H9 (cell line): ENCODE data around the gene TTC3. TPM values are rescaled to one million over a fixed set of nuclear protein-coding genes. Genes with fewer than 3 reads are reported as not detected.

ENCODE experiments used
- DNase-seq: peaks from one replicate; pipeline ENCODE4 v3.0.0-alpha.2; 2017
- H2AFZ ChIP-seq: one replicate; pipeline ENCODE4 v1.6.1; 2013; ENCODE audit warnings: mild to moderate bottlenecking, low read length, control low read depth, moderate library complexity
- H2AK5ac ChIP-seq: 2 replicates; pipeline ENCODE4 v1.6.1; 2013; ENCODE audit warnings: low read length, control low read depth, mixed read lengths; ENCODE audit not compliant: insufficient read length
- H2BK120ac ChIP-seq: one replicate; pipeline ENCODE4 v1.6.1; 2013; ENCODE audit warnings: low read depth, mild to moderate bottlenecking, low read length, control low read depth, inconsistent platforms; ENCODE audit not compliant: poor library complexity, severe bottlenecking
- H2BK12ac ChIP-seq: 2 replicates; pipeline ENCODE4 v1.6.1; 2013; ENCODE audit warnings: low read length, control low read depth, mixed read lengths, low read depth; ENCODE audit not compliant: insufficient read length
- H2BK15ac ChIP-seq: 2 replicates; pipeline ENCODE4 v1.6.1; 2013; ENCODE audit warnings: low read depth, low read length, control low read depth
- H2BK20ac ChIP-seq: one replicate; pipeline ENCODE4 v1.6.1; 2013; ENCODE audit warnings: low read depth, mild to moderate bottlenecking, low read length, control low read depth, inconsistent platforms; ENCODE audit not compliant: poor library complexity, severe bottlenecking
- H2BK5ac ChIP-seq: 2 replicates; pipeline ENCODE4 v1.6.1; 2013; ENCODE audit warnings: low read length, control low read depth, mixed read lengths; ENCODE audit not compliant: insufficient read length
- H3K14ac ChIP-seq: 2 replicates; pipeline ENCODE4 v1.6.1; 2013; ENCODE audit warnings: low read length, control low read depth; ENCODE audit not compliant: insufficient read depth
- H3K18ac ChIP-seq: 2 replicates; pipeline ENCODE4 v1.6.1; 2013; ENCODE audit warnings: low read depth, mild to moderate bottlenecking, mixed read lengths, low read length, control low read depth; ENCODE audit not compliant: insufficient read length
- H3K23ac ChIP-seq: 2 replicates; pipeline ENCODE4 v1.6.1; 2013; ENCODE audit warnings: low read length, control low read depth, mixed read lengths, low read depth; ENCODE audit not compliant: insufficient read length
- H3K23me2 ChIP-seq: 2 replicates; pipeline ENCODE4 v1.6.1; 2013; ENCODE audit warnings: low read depth, mild to moderate bottlenecking, mixed read lengths, low read length, control low read depth; ENCODE audit not compliant: insufficient read length, poor library complexity, severe bottlenecking
- H3K27ac ChIP-seq: 2 replicates; pipeline ENCODE4 v1.5.1; 2013; ENCODE audit warnings: low read length, control low read depth, mixed read lengths, low read depth; ENCODE audit not compliant: insufficient read length
- H3K27me3 ChIP-seq: 2 replicates; pipeline ENCODE4 v1.6.1; 2013; ENCODE audit warnings: low read length, control low read depth, inconsistent platforms; ENCODE audit not compliant: insufficient read depth
- H3K4ac ChIP-seq: 2 replicates; pipeline ENCODE4 v1.6.1; 2013; ENCODE audit warnings: low read depth, mild to moderate bottlenecking, control low read depth, inconsistent platforms, low read length, moderate library complexity
- H3K4me1 ChIP-seq: 2 replicates; pipeline ENCODE4 v1.6.1; 2013; ENCODE audit warnings: low read length, control low read depth, inconsistent platforms; ENCODE audit not compliant: insufficient read depth
- H3K4me2 ChIP-seq: 2 replicates; pipeline ENCODE4 v1.6.1; 2013; ENCODE audit warnings: low read length, control low read depth, mixed read lengths; ENCODE audit not compliant: insufficient read length, insufficient read depth
- H3K56ac ChIP-seq: 2 replicates; pipeline ENCODE4 v1.6.1; 2013; ENCODE audit warnings: low read depth, mild to moderate bottlenecking, mixed read lengths, low read length, control low read depth; ENCODE audit not compliant: insufficient read length
- H3K79me1 ChIP-seq: 2 replicates; pipeline ENCODE4 v1.6.1; 2013; ENCODE audit warnings: low read depth, mild to moderate bottlenecking, moderate library complexity, low read length, control low read depth, inconsistent platforms; ENCODE audit not compliant: insufficient read depth, poor library complexity, severe bottlenecking
- H3K79me2 ChIP-seq: 2 replicates; pipeline ENCODE4 v1.6.1; 2013; ENCODE audit warnings: low read length, control low read depth, inconsistent platforms; ENCODE audit not compliant: insufficient read depth
- H3K9ac ChIP-seq: 2 replicates; pipeline ENCODE4 v1.6.1; 2013; ENCODE audit warnings: low read length, control low read depth, mixed read lengths; ENCODE audit not compliant: insufficient read length; ENCODE audit errors: extremely low read depth
- H3K9me3 ChIP-seq: one replicate; pipeline ENCODE4 v1.6.1; 2013; ENCODE audit warnings: low read depth, low read length, inconsistent platforms; ENCODE audit not compliant: control insufficient read depth
- H3T11ph ChIP-seq: one replicate; pipeline ENCODE4 v1.6.1; 2013; ENCODE audit warnings: mild to moderate bottlenecking, low read length, control low read depth, inconsistent platforms
- H4K20me1 ChIP-seq: one replicate; pipeline ENCODE4 v1.6.1; 2013; ENCODE audit not compliant: control insufficient read depth, insufficient read length, insufficient read depth
- H4K5ac ChIP-seq: 2 replicates; pipeline ENCODE4 v1.6.1; 2013; ENCODE audit warnings: low read depth, mild to moderate bottlenecking, mixed read lengths, low read length, control low read depth; ENCODE audit not compliant: insufficient read length
- H4K8ac ChIP-seq: replicated peaks from 2 replicates; pipeline ENCODE4 v1.6.1; 2013; ENCODE audit warnings: low read length, control low read depth, mixed read lengths, low read depth; ENCODE audit not compliant: insufficient read length
- H4K91ac ChIP-seq: 2 replicates; pipeline ENCODE4 v1.6.1; 2013; ENCODE audit warnings: low read depth, mild to moderate bottlenecking, moderate library complexity, mixed read lengths, low read length, control low read depth; ENCODE audit not compliant: insufficient read length
- H3K27ac Mint-ChIP-seq, 3 experiments: 2 replicates in 2 of 3; 3 replicates in 1 of 3; pipeline ENCODE4 v1.8.0; 2020 to 2021; ENCODE audit warnings: mixed read lengths in 3 of 3, mild to moderate bottlenecking in 1 of 3, moderate library complexity in 1 of 3
- H3K27me3 Mint-ChIP-seq: 2 replicates; pipeline ENCODE4 v1.8.0; 2021; ENCODE audit warnings: low read depth, mild to moderate bottlenecking, moderate library complexity, mixed read lengths
- H3K36me3 Mint-ChIP-seq, 3 experiments: 2 replicates in 2 of 3; 3 replicates in 1 of 3; pipeline ENCODE4 v1.8.0; 2020 to 2021; ENCODE audit warnings: low read depth in 3 of 3, mixed read lengths in 3 of 3; ENCODE audit not compliant: insufficient read depth in 1 of 3
- H3K4me1 Mint-ChIP-seq, 2 experiments: 2 replicates each; pipeline ENCODE4 v1.8.0; 2020; ENCODE audit warnings: mixed read lengths in 2 of 2
- H3K4me3 Mint-ChIP-seq, 2 experiments: 2 replicates in 1 of 2; 3 replicates in 1 of 2; pipeline ENCODE4 v1.8.0; 2020 to 2021; ENCODE audit warnings: mild to moderate bottlenecking in 2 of 2, mixed read lengths in 2 of 2, moderate library complexity in 1 of 2
- H3K9me3 Mint-ChIP-seq, 2 experiments: 2 replicates in 1 of 2; 3 replicates in 1 of 2; pipeline ENCODE4 v1.8.0; 2020; ENCODE audit warnings: mild to moderate bottlenecking in 2 of 2, mixed read lengths in 2 of 2, moderate library complexity in 1 of 2
- CTCF ChIP-seq: fragments of 200-600 bp; sonication (generic); conservative IDR thresholded peaks from 3 replicates; pipeline ENCODE4 v1.8.0; 2021; ENCODE audit warnings: antibody characterized with exemption, mild to moderate bottlenecking
- WGBS: extraction: QIAGEN DNeasy Blood & Tissue Kit; methylation state at CpG from one replicate; pipeline ENCODE4 v1.1.7; 2013; ENCODE audit warnings: missing lambda C conversion rate, low lambda C conversion rate, mixed read lengths; ENCODE audit not compliant: insufficient read length; ENCODE audit errors: extremely low coverage; 5-methylcytosine and 5-hydroxymethylcytosine counted together
- total RNA-seq: library from RNA; stranded (reverse); gene quantifications from 2 replicates; pipeline ENCODE4 v1.2.1, GENCODE V29; 2021

TTC3 gene
- total RNA-seq, 1 experiment from 2014 or later, result 46.5 TPM

- no peak overlapping the region for H3K4ac ChIP-seq
- no peak overlapping the region for H2BK12ac ChIP-seq
- H3K23me2 ChIP-seq, result no peaks in the 10 kb centered on the region
- peaks cover 3% of the 10 kb centered on the region for H3K4me1 ChIP-seq
- H2BK20ac ChIP-seq, result no peak overlapping the region
- no peaks in the 10 kb centered on the region for H3K9me3 ChIP-seq
- TF ChIP-seq CTCF, result no peak
- no peak overlapping the region for H4K91ac ChIP-seq
- Mint-ChIP-seq H3K4me3 (no peak overlapping the region), H3K27me3 (peaks cover 96% of the 10 kb centered on the region), H3K36me3 (no peaks in the 10 kb centered on the region), H3K27ac (no peak overlapping the region), H3K9me3 (no peaks in the 10 kb centered on the region; a peak in 1 of 5 replicates), H3K4me1 (peaks cover 12 to 29% of the 10 kb centered on the region in 2 experiments)
- no peak overlapping the region for H3K9ac ChIP-seq
- no peak overlapping the region for H3K18ac ChIP-seq
- no peak overlapping the region for H3T11ph ChIP-seq
- H2BK120ac ChIP-seq, result no peak overlapping the region
- H2BK15ac ChIP-seq, result no peak overlapping the region
- no peak overlapping the region for H3K4me2 ChIP-seq
- H4K5ac ChIP-seq, result no peak overlapping the region
- H3K56ac ChIP-seq, result no peak overlapping the region
- no peak overlapping the region for H3K14ac ChIP-seq
- no peak overlapping the region for H2AFZ ChIP-seq
- WGBS, result no CpG with 5 or more reads among the region's 3 CpGs
- peaks cover 11% of the 10 kb centered on the region; the same call in 1 of the 2 replicates for H3K27me3 ChIP-seq
- no peak overlapping the region for H4K8ac ChIP-seq
- no peaks in the 10 kb centered on the region for H3K79me2 ChIP-seq
- H3K27ac ChIP-seq, result no peak overlapping the region
- no peak overlapping the region for H3K23ac ChIP-seq
- no peak overlapping the region for H2AK5ac ChIP-seq
- H2BK5ac ChIP-seq, result no peak overlapping the region
- no peaks in the 10 kb centered on the region for H3K79me1 ChIP-seq
- no peak for DNase-seq
- no peaks in the 10 kb centered on the region for H4K20me1 ChIP-seq
These were observed 32.8 kb upstream of the TTC3 start for GRCh38 chr21:37040212-37040611.
